ENCODE measurements around the gene ARHGAP45.
A peak's percentile ranks its signal among the peaks of the same experiment; 100 is the strongest.

Gene ARHGAP45

GRCh38 chr19:1040476-1041271 is 26.3 kb upstream of the ARHGAP45 start:
- DNase-seq: peak; percentile 55 to 92

DNA sequence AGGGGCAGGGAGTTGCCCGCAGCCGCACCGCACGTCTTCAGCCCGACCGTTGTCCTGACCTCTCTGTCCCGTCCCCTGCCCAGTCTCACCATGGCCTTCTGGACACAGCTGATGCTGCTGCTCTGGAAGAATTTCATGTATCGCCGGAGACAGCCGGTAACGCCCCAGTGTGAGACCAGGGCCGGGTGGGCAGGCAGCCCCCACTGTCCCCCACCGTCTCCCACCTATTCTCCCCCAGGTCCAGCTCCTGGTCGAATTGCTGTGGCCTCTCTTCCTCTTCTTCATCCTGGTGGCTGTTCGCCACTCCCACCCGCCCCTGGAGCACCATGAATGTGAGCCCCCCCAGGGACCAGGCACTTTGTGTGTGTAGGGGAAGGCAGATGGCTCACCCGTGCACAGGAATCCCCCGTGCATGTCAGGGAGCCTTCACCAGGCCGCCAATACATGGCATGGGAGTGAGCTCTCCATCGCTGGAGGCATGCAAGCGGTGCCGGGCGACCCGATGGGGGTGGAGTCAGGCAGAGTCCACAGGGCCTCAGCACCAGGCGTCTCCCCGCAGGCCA is 25.6 kb upstream of the ARHGAP45 start:
- no peak for DNase-seq

- DNase-seq: peak; percentile 50 to 79
Measured at GRCh38 chr19:1041835-1042685, 24.9 kb upstream of the ARHGAP45 start.

DNA sequence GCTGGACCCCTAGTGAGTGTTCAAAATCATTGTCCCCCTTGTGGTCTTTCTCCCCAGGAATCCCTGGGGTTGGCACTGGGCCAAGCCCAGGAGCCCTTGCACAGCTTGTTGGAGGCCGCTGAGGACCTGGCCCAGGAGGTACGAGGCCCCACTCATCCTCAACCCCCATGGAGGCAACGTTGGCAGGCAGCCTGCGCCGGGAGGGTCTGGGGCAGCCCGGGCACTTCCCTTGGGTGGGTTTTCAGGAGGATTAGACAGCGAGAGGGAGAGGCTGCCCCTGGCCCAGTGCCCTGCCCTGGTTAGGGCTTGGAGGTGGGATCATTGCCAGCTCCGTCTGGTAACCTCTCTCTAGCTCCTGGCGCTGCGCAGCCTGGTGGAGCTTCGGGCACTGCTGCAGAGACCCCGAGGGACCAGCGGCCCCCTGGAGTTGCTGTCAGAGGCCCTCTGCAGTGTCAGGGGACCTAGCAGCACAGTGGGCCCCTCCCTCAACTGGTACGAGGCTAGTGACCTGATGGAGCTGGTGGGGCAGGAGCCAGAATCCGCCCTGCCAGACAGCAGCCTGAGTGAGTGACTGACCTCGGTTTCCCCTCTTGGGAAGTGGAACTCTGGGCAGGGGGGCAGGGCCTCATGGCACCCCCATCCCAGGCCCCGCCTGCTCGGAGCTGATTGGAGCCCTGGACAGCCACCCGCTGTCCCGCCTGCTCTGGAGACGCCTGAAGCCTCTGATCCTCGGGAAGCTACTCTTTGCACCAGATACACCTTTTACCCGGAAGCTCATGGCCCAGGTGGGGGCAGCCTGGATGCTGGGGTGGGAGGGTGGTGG is 24.1 kb upstream of the ARHGAP45 start:
- no peak for DNase-seq

DNA sequence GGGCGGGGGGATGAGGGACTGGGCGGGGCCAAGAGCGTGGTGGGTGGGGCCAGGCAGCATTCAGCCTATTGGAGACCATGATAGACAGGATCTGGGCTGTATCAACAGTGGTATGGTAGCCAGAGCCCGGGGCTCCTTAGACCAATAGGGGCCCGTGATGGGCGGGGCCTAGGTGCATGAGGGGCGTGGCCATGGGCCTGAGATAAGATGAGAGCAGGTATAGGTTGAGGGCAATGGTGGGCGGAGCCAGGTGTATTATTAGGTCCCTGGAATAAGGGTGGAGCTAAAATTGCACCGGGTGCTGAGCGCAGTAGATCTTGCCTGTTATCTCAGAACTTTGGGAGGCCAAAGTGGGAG is 21.7 kb upstream of the ARHGAP45 start:
- DNase-seq: peak in 1 of 2 experiments; percentile 49

GRCh38 chr19:1046117-1046626 is 20.8 kb upstream of the ARHGAP45 start:
- DNase-seq: no peak

- DNase-seq: no peak
Measured at GRCh38 chr19:1046836-1047695, 19.9 kb upstream of the ARHGAP45 start.

DNA sequence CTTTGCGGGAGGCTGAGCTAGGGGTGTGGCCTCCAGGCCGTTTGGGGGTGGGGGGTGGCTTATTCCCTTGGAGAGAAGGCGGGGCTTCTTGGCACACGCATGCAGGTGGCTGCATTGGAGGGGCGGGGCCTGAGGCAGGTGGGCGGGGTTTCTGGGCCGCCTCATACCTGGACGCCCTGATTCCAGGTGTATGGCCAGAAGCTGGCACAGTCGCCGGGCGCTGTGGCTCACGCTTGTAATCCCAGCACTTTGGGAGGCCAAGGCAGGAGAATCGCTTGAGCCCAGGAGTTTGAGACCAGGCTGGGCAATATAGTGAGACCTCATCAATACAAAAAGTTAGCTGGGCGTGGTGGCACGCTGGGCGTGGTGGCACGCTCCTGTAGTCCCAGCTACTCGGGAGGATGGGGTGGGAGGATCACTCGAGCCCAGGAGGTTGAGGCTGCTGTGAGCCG is 19.2 kb upstream of the ARHGAP45 start:
- no peak for DNase-seq

DNA sequence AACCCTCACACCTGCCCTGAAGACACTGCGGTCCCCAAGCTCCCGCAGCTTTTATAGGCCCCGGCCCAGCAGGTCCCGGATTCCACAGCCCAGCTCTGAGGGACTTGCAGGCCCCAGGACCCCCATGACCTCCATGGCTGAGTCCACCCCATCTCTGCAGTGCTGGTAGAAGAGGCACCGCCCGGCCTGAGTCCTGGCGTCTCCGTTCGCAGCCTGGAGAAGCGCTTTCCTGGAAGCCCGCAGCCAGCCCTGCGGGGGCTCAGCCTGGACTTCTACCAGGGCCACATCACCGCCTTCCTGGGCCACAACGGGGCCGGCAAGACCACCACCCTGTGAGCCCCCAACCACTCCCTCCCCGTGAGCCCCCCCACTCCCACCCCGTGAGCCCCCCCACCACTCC is 17.9 kb upstream of the ARHGAP45 start:
- no peak for DNase-seq

- no peak for DNase-seq
Measured at GRCh38 chr19:1049800-1050199, 17.2 kb upstream of the ARHGAP45 start.

DNA sequence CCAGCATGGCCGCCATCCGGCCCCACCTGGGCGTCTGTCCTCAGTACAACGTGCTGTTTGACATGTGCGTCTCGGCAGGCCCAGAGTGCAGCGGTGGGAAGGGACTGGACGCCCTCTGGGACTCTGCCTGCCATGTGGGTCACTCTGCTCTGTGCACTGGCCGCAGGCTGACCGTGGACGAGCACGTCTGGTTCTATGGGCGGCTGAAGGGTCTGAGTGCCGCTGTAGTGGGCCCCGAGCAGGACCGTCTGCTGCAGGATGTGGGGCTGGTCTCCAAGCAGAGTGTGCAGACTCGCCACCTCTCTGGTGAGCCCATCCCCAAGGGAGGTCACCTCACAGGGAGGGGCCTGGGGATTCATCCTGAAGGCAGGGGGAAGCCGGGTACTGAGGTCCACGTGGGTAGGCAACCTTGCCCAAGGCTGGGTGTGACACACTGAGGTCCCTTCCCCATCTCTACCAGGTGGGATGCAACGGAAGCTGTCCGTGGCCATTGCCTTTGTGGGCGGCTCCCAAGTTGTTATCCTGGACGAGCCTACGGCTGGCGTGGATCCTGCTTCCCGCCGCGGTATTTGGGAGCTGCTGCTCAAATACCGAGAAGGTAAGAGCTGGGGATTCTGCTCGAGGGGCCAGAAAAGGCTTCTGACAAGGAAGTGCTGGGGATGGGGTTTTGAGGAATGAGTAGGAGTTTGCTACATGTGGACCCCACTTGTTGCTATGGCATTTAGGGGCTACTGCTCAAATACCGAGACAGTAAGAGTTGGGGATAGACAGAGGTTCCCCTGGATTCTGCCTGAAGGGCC is 15.8 kb upstream of the ARHGAP45 start:
- DNase-seq: no peak

DNA sequence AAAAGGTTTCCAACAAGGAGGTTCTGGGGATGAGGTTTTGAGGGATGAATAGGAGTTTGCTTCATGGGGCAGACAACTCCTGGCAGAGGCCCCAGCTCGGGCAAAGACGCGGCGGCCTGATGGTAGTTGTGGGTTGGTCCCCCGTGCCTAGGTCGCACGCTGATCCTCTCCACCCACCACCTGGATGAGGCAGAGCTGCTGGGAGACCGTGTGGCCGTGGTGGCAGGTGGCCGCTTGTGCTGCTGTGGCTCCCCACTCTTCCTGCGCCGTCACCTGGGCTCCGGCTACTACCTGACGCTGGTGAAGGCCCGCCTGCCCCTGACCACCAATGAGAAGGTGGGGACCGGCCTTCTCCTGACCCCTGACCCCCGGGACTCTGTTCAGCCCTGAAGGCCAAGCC is 15.2 kb upstream of the ARHGAP45 start:
- no peak for DNase-seq

- no peak for DNase-seq
Measured at GRCh38 chr19:1052349-1052975, 14.5 kb upstream of the ARHGAP45 start.

GRCh38 chr19:1053176-1054101 is 13.5 kb upstream of the ARHGAP45 start:
- DNase-seq: no peak

DNA sequence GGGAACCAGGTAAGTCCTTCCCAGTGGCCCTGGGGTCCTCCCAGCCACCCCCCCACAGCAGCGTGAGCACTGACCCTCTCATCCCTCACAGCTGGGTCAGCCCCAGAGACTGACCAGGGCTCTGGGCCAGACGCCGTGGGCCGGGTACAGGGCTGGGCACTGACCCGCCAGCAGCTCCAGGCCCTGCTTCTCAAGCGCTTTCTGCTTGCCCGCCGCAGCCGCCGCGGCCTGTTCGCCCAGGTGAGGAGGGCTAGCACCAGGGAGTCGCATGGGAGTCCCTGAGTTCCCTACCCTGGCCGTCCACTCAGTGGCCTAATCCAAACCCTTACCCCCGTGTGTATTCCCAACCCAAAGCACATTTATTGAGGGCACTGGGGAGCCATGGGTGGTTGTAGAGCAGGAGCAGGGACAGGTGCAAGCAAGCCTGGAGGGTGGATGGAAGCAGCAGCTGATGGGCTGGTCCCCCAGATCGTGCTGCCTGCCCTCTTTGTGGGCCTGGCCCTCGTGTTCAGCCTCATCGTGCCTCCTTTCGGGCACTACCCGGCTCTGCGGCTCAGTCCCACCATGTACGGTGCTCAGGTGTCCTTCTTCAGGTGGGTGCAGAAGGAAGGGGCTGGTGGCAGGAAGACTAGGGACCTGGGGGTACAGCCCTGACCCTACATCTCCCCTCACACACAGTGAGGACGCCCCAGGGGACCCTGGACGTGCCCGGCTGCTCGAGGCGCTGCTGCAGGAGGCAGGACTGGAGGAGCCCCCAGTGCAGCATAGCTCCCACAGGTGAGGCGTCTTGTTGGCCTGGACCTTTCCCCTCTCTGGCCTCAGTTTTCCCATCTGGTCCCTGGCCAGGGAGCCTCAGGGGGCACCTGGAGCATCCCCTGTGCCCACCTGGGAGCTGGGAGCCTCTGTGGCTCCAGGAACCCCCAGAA is 12.6 kb upstream of the ARHGAP45 start:
- DNase-seq: no peak

DNA sequence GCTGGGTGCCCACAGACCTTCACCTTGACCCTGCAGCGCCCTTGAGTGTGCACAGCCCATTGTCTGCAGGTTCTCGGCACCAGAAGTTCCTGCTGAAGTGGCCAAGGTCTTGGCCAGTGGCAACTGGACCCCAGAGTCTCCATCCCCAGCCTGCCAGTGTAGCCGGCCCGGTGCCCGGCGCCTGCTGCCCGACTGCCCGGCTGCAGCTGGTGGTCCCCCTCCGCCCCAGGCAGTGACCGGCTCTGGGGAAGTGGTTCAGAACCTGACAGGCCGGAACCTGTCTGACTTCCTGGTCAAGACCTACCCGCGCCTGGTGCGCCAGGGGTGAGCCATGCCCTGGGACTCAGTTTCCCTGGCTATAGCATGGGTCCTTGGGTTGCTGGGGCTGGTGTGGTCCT is 11.9 kb upstream of the ARHGAP45 start:
- no peak for DNase-seq

DNA sequence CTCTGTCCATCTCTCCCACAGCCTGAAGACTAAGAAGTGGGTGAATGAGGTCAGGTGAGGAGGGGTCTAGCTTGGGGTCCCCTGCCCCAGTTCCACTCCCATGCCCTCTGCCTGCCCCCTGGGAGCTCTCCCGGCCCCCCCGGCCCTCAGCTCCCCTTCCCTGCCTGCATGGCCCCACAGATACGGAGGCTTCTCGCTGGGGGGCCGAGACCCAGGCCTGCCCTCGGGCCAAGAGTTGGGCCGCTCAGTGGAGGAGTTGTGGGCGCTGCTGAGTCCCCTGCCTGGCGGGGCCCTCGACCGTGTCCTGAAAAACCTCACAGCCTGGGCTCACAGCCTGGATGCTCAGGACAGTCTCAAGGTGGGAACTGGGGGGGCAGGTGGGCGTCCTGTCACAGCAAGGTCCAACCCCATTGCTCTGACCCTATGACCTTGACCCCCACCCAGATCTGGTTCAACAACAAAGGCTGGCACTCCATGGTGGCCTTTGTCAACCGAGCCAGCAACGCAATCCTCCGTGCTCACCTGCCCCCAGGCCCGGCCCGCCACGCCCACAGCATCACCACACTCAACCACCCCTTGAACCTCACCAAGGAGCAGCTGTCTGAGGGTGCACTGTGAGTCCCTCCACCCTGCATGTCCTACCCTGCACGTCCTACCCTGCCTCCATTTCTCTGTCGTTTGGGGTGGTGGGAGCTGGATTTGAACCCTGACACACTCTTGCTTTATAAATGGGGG is 10.9 kb upstream of the ARHGAP45 start:
- no peak for DNase-seq

All from NCI-H526 (cell line).